ENCODE data around the gene KSR1. TPM values are rescaled to one million over a fixed set of nuclear protein-coding genes. Genes with fewer than 3 reads are reported as not detected.

KSR1 gene
- total RNA-seq, 4 donors from 2014 or later, result 21.9 to 34.1 (median 29.0) TPM

- TF ChIP-seq CTCF (IDR thresholded peaks at IDR 0.05; ENCODE audit: low read depth), result no peak
Observed at GRCh38 chr17:27530764-27531391, 74.6 kb downstream of the KSR1 start.

- TF ChIP-seq CTCF (IDR thresholded peaks at IDR 0.05; ENCODE audit: low read depth), result no peak
Observed at GRCh38 chr17:27531469-27531961, 75.3 kb downstream of the KSR1 start.

GRCh38 chr17:27532269-27533263, 76.3 kb downstream of the KSR1 start:
- TF ChIP-seq CTCF (IDR thresholded peaks at IDR 0.05; ENCODE audit: low read depth), result no peak

- TF ChIP-seq CTCF (IDR thresholded peaks at IDR 0.05; ENCODE audit: low read depth), result no peak
Observed at GRCh38 chr17:27533874-27534815, 77.9 kb downstream of the KSR1 start.

GRCh38 chr17:27535178-27535928, 79.1 kb downstream of the KSR1 start:
- TF ChIP-seq CTCF (IDR thresholded peaks at IDR 0.05; ENCODE audit: low read depth), result no peak

GRCh38 chr17:27535975-27536374, 79.7 kb downstream of the KSR1 start:
- TF ChIP-seq CTCF (IDR thresholded peaks at IDR 0.05; ENCODE audit: low read depth), result no peak
